DOHH2 (cell line): Measurements from ENCODE around the gene VIPAS39.

ENCODE experiments used
- H3F3A ChIP-seq: fragments of 200-600 bp; sonication (generic), shearing (Covaris generic); 2 replicates; pipeline ENCODE4 v1.6.0; 2016; ENCODE audit warnings: antibody characterized with exemption, mild to moderate bottlenecking; ENCODE audit not compliant: control insufficient read depth, insufficient read depth
- H3K27ac ChIP-seq: fragments of 200-600 bp; sonication (generic); 2 replicates; pipeline ENCODE4 v1.5.1; 2014; ENCODE audit warnings: low read depth, mild to moderate bottlenecking, low read length, moderate library complexity
- H3K27me3 ChIP-seq: fragments of 200-600 bp; sonication (generic); 2 replicates; pipeline ENCODE4 v1.6.1; 2014; ENCODE audit warnings: mild to moderate bottlenecking, low read length, mixed read lengths; ENCODE audit not compliant: control insufficient read depth
- H3K36me3 ChIP-seq: fragments of 200-600 bp; sonication (generic); 2 replicates; pipeline ENCODE4 v1.6.1; 2014; ENCODE audit warnings: mild to moderate bottlenecking, low read length, moderate library complexity, mixed read lengths; ENCODE audit not compliant: control insufficient read depth
- H3K4me1 ChIP-seq: fragments of 200-600 bp; sonication (generic); 2 replicates; pipeline ENCODE4 v1.6.1; 2014; ENCODE audit warnings: mild to moderate bottlenecking, low read length, mixed read lengths; ENCODE audit not compliant: control insufficient read depth
- H3K4me2 ChIP-seq: fragments of 200-600 bp; sonication (generic); 2 replicates; pipeline ENCODE4 v1.6.0; 2014; ENCODE audit warnings: mild to moderate bottlenecking, low read length, moderate library complexity
- H3K4me3 ChIP-seq: fragments of 200-600 bp; sonication (generic); 2 replicates; pipeline ENCODE4 v1.5.1; 2014; ENCODE audit warnings: mild to moderate bottlenecking, low read length, mixed read lengths
- H3K79me2 ChIP-seq: fragments of 200-600 bp; sonication (generic); 2 replicates; pipeline ENCODE4 v1.6.1; 2014; ENCODE audit warnings: mild to moderate bottlenecking, low read length, mixed read lengths; ENCODE audit not compliant: control insufficient read depth
- H3K9me2 ChIP-seq: fragments of 200-600 bp; sonication (generic); replicated peaks from 2 replicates; pipeline ENCODE4 v1.6.1; 2014; ENCODE audit warnings: mild to moderate bottlenecking, low read length, mixed read lengths; ENCODE audit not compliant: control insufficient read depth
- H3K9me3 ChIP-seq: fragments of 200-600 bp; sonication (generic); 2 replicates; pipeline ENCODE4 v1.6.1; 2014; ENCODE audit warnings: antibody characterized with exemption, low read length, mixed read lengths; ENCODE audit not compliant: control insufficient read depth, insufficient read depth
- H4K20me1 ChIP-seq: fragments of 200-600 bp; sonication (generic); 2 replicates; pipeline ENCODE4 v1.6.0; 2014; ENCODE audit warnings: low read depth, mild to moderate bottlenecking, antibody characterized with exemption, low read length, moderate library complexity; ENCODE audit not compliant: control insufficient read depth, insufficient read depth
- CTCF ChIP-seq: fragments of 200-600 bp; sonication (generic); IDR thresholded peaks from one replicate; pipeline ENCODE4 v1.5.1; 2014; ENCODE audit warnings: antibody characterized with exemption, mild to moderate bottlenecking, low read depth, low read length; ENCODE audit not compliant: poor library complexity, severe bottlenecking
- EZH2phosphoT487 ChIP-seq: fragments of 200-600 bp; sonication (generic); IDR thresholded peaks from 2 replicates; pipeline ENCODE4 v1.6.1; 2017; ENCODE audit warnings: borderline replicate concordance, mild to moderate bottlenecking, antibody characterized with exemption, low read length, moderate library complexity, mixed read lengths

VIPAS39 gene

GRCh38 chr14:77495334-77495733, 37.9 kb upstream of the VIPAS39 start:
- Histone ChIP-seq H3K4me1 (peaks cover 26% of the 10 kb centered on the region), H3K9me3 (no peaks in the 10 kb centered on the region), H3F3A (no peaks in the 10 kb centered on the region), H3K79me2 (no peaks in the 10 kb centered on the region), H3K36me3 (no peaks in the 10 kb centered on the region), H3K4me2 (no peak overlapping the region), H4K20me1 (no peaks in the 10 kb centered on the region), H3K4me3 (no peak overlapping the region), H3K27ac (no peak overlapping the region), H3K27me3 (peaks cover 27% of the 10 kb centered on the region), H3K9me2 (no peaks in the 10 kb centered on the region)
- TF ChIP-seq CTCF (no peak), EZH2phosphoT487 (no peak)

GRCh38 chr14:77491056-77491455, 33.7 kb upstream of the VIPAS39 start:
- H3F3A ChIP-seq: no peaks in the 10 kb centered on the region
- no peak overlapping the region for H3K27ac ChIP-seq
- H3K36me3 ChIP-seq: no peaks in the 10 kb centered on the region
- H3K4me3 ChIP-seq: no peak overlapping the region
- TF ChIP-seq CTCF (no peak), EZH2phosphoT487 (no peak)
- no peaks in the 10 kb centered on the region for H3K4me1 ChIP-seq
- H4K20me1 ChIP-seq: no peaks in the 10 kb centered on the region
- H3K4me2 ChIP-seq: no peak overlapping the region
- no peaks in the 10 kb centered on the region for H3K9me2 ChIP-seq
- no peaks in the 10 kb centered on the region for H3K27me3 ChIP-seq
- no peaks in the 10 kb centered on the region for H3K9me3 ChIP-seq
- H3K79me2 ChIP-seq: no peaks in the 10 kb centered on the region

- H3K27ac ChIP-seq: no peak overlapping the region
- TF ChIP-seq EZH2phosphoT487 (no peak), CTCF (no peak)
- H3K4me1 ChIP-seq: no peaks in the 10 kb centered on the region
- no peaks in the 10 kb centered on the region for H4K20me1 ChIP-seq
- no peaks in the 10 kb centered on the region for H3K79me2 ChIP-seq
- H3F3A ChIP-seq: no peaks in the 10 kb centered on the region
- no peaks in the 10 kb centered on the region for H3K9me2 ChIP-seq
- H3K27me3 ChIP-seq: no peaks in the 10 kb centered on the region
- H3K4me2 ChIP-seq: no peak overlapping the region
- no peaks in the 10 kb centered on the region for H3K9me3 ChIP-seq
- no peak overlapping the region for H3K4me3 ChIP-seq
- no peaks in the 10 kb centered on the region for H3K36me3 ChIP-seq
These were observed 33.1 kb upstream of the VIPAS39 start for GRCh38 chr14:77490347-77490986.
